ENCODE measurements around the gene GUCA1C.

GRCh38 chr3:108946292-108947285, 7.1 kb downstream of the GUCA1C start:
- TF ChIP-seq CTCF (IDR thresholded peaks at IDR 0.05) (no peak), POLR2A (IDR thresholded peaks at IDR 0.05) (no peak)

All from right lobe of liver (tissue), 4 donors.